A172 (cell line): ENCODE data around the gene ARHGEF33. TPM values are rescaled to one million over a fixed set of nuclear protein-coding genes. Genes with fewer than 3 reads are reported as not detected.
A peak's percentile ranks its signal among the peaks of the same experiment; 100 is the strongest.

ENCODE experiments used
- DNase-seq: peaks from one replicate; pipeline ENCODE4 v3.0.0-alpha.2; 2015; ENCODE audit warnings: low spot score
- total RNA-seq: library from RNA; depleted of rRNA; stranded (reverse); fragments of >200 nt; shearing (Covaris generic); gene quantifications from 2 replicates; pipeline ENCODE4 v1.2.3, GENCODE V29; 2014; rRNA removed

Gene ARHGEF33
- total RNA-seq: 0.09 TPM in 1 of 2 replicates, not detected in the other

DNA sequence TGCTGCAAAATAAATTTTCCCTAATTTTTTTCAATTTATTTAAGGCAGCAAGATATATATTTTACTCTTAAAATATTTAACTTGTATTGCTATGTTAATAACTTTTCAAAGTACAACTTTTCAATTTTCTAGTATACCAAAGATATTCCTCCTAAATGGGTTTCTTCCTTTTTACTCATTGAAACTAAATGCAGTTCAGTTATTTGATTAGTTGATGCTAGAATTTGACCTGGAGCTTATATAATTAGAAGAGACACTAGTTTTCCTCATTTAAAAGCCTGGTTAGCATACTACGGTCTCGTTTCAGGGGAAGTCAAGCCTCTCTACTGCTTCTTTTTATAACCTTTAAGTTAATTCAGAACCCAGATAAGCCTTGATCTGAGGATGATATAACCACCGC is at the start of gene ARHGEF33:
ARHGEF33 (plus strand) TSS at position 301 of the 400 bp plus-strand sequence. CDS start 29,573 bp downstream, outside the sequence.
- DNase-seq: no peak

DNA sequence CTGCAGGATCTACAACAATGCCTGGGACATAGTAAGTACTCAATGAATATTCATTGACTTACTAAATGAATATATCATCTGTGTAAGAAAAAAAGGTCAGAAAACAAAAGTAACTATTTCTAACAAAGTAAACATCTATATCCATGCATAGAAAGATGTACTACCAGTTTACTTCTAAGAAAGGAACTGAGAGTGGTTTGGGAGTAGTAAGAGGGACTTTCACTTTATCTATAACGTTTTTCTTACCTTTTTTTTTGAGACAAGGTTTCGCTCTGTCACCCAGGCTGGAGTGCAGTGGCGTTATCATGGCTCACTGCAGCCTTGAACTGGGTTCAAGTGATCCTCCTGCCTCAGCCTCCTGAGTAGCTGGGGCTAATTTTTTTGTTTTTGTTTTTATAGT is 39.6 kb upstream of the ARHGEF33 start:
- DNase-seq: no peak

DNA sequence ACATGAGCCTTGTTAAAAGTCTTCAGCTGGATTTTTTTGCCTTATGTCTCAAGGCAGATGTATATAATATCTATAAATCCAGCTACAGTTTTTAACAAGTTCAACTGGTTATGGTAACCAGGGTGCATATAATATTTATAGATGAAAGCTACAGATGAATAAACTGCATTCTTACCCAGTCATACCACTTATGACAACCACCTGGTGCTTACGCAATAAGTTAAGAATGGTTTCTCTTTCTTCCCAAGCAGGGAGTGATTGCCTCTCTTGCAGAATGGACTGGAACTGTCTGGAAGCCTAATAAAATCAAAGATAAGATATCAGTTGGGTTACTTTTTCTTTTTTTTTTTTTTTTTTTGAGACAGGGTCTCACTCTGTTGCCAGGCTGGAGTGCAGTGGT is 33.5 kb upstream of the ARHGEF33 start:
- no peak for DNase-seq

DNA sequence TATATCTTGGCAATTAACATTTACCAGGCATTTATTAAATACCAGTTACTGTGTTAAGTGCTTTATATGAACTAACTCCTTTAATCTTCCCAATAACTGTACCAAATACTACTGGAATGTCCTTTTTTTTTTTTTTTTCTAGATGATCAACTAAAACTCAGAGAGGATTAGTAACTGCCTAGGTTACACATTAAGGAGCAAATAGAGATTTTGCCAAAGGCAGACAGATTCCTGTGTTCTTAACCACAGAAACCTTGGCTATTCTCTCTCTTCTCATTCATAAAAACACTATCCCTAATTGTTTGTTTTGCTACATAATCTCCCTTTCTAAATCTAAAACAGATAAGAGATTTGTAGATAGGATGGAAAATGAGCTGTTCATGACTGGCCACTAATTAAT is 27.2 kb upstream of the ARHGEF33 start:
- no peak for DNase-seq

GRCh38 chr2:38863061-38863695 is 26.5 kb upstream of the ARHGEF33 start:
- DNase-seq: no peak

DNA sequence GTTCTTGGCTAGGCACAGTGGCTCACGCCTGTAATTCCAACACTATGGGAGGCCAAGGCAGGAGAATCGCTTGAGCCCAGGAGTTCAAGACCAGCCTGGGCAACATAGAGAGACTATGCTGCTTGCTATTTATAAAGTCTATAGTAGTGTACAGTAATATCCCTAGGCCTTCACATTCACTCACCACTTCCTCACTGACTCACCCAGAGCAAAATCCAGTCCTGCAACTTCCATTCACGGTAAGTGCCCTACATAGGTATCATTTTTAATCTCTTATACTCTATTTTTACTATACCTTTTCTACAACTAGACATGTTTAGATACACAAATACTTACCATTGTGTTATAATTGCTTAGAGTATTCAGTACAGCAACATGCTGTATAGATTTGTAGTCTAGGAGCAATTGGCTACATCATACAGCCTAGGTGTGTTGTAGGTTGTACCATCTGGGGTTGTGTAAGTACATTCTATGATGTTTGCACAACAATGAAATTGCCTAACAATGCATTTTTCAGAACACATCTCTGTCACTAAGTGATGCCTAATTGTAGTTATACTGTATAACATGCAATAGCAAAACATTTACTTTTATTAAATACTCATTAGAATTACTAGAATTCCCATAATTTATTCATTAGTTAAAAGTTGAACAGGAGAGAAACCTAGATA is 22.8 kb upstream of the ARHGEF33 start:
- no peak for DNase-seq

- no peak for DNase-seq
Observed at GRCh38 chr2:38871432-38871831, 18.2 kb upstream of the ARHGEF33 start.

DNA sequence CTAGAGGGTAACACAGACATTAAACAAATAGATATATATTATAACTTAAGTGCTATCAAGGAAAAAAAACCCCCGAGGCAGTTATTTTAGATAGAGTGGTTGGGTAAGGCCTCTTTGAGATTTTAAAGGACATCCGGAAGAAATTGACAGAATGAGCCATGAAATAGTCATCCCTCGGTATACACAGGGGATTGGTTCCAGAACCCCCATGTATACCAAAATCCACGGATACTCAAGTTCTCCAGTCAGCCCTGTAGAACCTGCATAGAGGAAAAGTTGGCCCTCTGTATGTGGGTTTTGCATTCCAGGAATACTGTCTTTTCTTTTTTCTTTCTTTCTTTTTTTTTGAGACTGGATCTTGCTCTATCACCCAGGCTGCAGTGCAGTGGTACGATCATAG is 15.9 kb upstream of the ARHGEF33 start:
- DNase-seq: no peak

- DNase-seq: no peak
Observed at GRCh38 chr2:38875227-38875575, 14.5 kb upstream of the ARHGEF33 start.

DNA sequence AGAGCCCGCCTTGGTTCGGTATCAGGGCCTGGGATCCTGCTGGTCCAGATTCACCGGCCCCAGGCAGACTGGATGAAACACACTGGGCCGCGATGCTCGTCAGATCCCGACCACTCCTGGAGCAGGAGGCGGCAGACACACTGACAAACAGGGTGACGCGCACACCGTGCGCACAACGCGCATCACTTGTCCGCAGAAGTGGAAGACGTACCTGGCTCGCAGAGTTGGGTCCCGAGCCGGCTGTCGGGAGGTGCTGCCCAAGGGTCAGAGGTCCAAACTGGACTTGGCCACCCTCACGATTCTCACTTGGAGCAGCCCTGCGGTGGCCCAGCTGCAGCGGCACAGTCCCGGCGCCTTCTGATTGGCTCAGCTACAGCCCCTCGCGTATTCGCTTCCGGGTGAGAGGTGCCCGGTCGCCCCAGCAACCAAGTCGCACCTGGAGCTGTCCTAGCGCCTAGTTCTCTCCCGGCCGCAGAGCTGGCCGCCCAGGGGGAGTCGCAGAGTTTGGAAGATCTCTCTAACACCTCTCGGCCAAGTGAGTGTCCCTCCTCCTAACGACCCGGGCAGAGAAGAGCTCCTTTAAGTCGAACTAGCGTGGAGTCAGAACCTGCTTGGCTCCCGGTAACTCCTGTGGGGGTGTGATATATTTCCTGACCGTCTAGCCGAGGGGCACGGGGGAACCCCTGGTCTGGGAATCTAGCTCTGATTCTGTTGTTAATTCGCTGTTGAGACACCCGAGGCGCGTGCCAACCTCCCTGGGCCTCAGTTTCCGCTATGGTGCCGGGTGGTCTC is 13.9 kb upstream of the ARHGEF33 start, which contains the start of the genes DHX57 and MORN2:
DHX57 (minus strand) TSS at position 359 of the 792 bp plus-strand sequence. CDS start 7,529 bp downstream, outside the sequence.
MORN2 (plus strand) TSS at position 401 of the 792 bp plus-strand sequence.
- DNase-seq: peak; percentile 74

GRCh38 chr2:38876407-38876806 is 13.3 kb upstream of the ARHGEF33 start:
- DNase-seq: no peak

DNA sequence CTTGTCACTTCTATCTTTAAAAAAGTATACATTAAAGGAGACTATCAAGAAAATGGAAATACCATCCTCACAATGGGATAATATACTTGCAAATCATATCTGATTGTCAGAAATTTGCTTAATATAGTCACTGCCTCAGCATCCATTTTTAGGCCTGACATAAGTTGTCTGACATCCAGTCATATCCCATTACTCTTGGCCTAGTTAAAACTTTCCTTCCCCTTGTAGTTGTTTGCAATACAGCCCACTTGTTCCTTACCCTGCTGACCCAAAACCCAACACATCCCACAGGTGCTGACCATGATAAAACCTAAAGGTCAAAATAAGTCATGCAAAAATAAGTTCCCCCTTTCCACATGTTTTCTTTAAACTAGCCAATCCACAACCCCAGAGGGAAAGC is 3.6 kb upstream of the ARHGEF33 start:
- DNase-seq: no peak

DNA sequence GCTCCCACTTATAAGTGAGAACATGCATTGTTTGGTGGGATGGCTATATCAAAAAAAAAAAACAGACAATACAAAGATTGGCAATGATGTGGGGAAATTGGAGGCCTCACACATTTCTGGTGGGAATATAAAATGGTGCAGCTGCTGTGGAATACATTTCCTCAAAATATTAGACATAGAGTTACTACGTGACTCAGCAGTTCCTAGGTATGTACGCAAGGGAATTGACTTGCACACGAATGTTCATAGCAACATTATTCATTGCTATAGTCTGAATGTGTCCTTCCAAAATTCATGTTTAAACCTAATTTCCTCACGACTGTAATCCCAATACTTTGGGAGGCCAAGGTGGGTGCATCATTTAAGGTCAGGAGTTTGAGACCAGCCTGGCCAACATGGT is 2.3 kb upstream of the ARHGEF33 start:
- DNase-seq: no peak

GRCh38 chr2:38887902-38888554 is 1.6 kb upstream of the ARHGEF33 start:
- DNase-seq: no peak

- no peak for DNase-seq
Observed at GRCh38 chr2:38889045-38889444, 630 bp upstream of the ARHGEF33 start.

- DNase-seq: no peak
Observed at GRCh38 chr2:38892819-38893218, 3.1 kb downstream of the ARHGEF33 start.

GRCh38 chr2:38898256-38898655 is 8.6 kb downstream of the ARHGEF33 start:
- no peak for DNase-seq

GRCh38 chr2:38900726-38901125 is 11.1 kb downstream of the ARHGEF33 start:
- DNase-seq: no peak

- no peak for DNase-seq
Observed at GRCh38 chr2:38905251-38905650, 15.6 kb downstream of the ARHGEF33 start.

- DNase-seq: no peak
Observed at GRCh38 chr2:38907242-38907641, 17.6 kb downstream of the ARHGEF33 start.

GRCh38 chr2:38907743-38908562 is 18.3 kb downstream of the ARHGEF33 start:
- no peak for DNase-seq
